Measurements from ENCODE around the gene ENPP5.
"Not testable (repeated sequence)": the region's sequence is repeated elsewhere in the genome, so short reads cannot be mapped to it uniquely, and the experiment has no call there.

Gene ENPP5

GRCh38 chr6:46144270-46144669 is 26.5 kb downstream of the ENPP5 start:
- no peaks in the 10 kb centered on the region for H3K36me3 Mint-ChIP-seq (ENCODE audit: low read depth)
- H3K27ac Mint-ChIP-seq = no peak overlapping the region
- intact Hi-C loops (cut with micrococcal nuclease) = no loop called here

DNA sequence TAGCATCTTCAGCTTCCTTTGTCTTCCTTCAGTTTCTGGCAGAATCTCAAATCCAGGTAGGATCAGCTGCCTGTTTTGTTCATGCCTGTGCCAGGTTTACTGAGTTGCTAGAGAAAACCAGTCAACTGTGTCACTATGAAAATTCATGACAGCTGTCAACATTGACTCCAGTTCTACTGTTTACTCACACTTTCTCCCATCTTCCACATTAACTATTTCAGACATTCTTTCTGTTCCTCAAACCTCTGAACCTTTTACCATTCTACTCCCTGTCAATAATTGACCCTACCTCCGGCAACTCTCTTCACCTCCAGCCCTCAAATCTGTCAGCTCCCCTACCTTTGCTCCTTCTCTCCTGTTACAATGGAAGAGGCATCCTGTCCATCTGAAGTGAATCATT is 32.5 kb downstream of the ENPP5 start:
- Mint-ChIP-seq H3K9me3 (no peaks in the 10 kb centered on the region), H3K4me3 (no peak overlapping the region), H3K27ac (no peak overlapping the region), H3K4me1 (ENCODE audit: low read depth) (peaks cover 12% of the 10 kb centered on the region), H3K27me3 (no peaks in the 10 kb centered on the region), H3K36me3 (ENCODE audit: low read depth) (no peaks in the 10 kb centered on the region)
- intact Hi-C loops (cut with micrococcal nuclease) = no loop called here

More at GRCh38 chr6:46144270-46144669, 26.5 kb downstream of the ENPP5 start:
- H3K27me3 Mint-ChIP-seq = no peaks in the 10 kb centered on the region
- H3K4me1 Mint-ChIP-seq (ENCODE audit: low read depth) = no peaks in the 10 kb centered on the region
- no peaks in the 10 kb centered on the region for H3K9me3 Mint-ChIP-seq
- H3K4me3 Mint-ChIP-seq = no peak overlapping the region

DNA sequence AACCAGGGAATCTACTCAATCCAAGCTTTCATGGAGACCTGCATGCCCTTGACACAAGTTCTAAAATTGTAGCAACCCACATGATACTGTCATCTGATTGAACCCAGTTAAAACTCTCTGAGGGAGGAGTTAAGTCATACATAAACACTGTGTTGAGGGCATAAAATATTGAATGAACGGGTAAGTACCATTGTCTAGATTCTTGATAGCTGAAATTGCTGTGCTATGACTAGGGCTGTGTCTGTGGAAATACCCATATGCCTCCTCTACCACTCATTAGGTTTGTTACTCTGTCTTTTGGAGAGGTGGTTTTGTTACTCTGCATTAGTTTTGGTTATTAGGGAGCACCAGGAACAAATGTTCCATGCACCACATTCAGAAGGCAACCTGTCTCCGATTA is 33.4 kb downstream of the ENPP5 start:
- Mint-ChIP-seq H3K27me3 (no peaks in the 10 kb centered on the region), H3K27ac (no peak overlapping the region), H3K4me1 (ENCODE audit: low read depth) (peaks cover 18% of the 10 kb centered on the region), H3K9me3 (no peaks in the 10 kb centered on the region), H3K36me3 (ENCODE audit: low read depth) (no peaks in the 10 kb centered on the region), H3K4me3 (no peak overlapping the region)
- intact Hi-C loops (cut with micrococcal nuclease) = no loop called here

DNA sequence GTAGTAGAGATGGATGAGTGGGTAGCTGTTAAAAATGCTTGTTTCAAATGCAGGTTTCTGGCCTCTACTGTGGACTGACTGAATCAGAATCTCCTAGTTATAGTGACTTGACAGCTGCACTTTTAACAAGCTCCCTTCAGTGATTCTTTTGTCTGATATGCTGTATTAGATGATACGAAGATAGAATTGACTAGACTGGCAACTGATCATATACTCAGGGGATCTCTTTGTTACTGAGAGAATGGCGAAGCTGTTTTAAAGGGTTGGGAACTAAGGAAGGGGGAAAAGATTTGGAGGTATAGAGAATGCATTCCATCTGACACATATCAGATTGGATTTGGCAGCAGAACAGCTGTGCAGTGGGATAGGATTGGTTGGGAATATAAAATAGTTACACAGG is 33.9 kb downstream of the ENPP5 start:
- Mint-ChIP-seq H3K27ac (no peak overlapping the region), H3K9me3 (no peaks in the 10 kb centered on the region), H3K4me3 (no peak overlapping the region), H3K27me3 (no peaks in the 10 kb centered on the region), H3K4me1 (ENCODE audit: low read depth) (peaks cover 18% of the 10 kb centered on the region), H3K36me3 (ENCODE audit: low read depth) (no peaks in the 10 kb centered on the region)
- intact Hi-C loops (cut with micrococcal nuclease) = no loop called here

GRCh38 chr6:46135176-46135575 is 35.6 kb downstream of the ENPP5 start:
- Mint-ChIP-seq H3K27me3 (peaks cover under 1% of the 10 kb centered on the region), H3K27ac (no peak overlapping the region), H3K4me1 (ENCODE audit: low read depth) (peaks cover 22% of the 10 kb centered on the region), H3K4me3 (no peak overlapping the region), H3K36me3 (ENCODE audit: low read depth) (peaks cover 2% of the 10 kb centered on the region), H3K9me3 (no peaks in the 10 kb centered on the region)
- intact Hi-C loops (cut with micrococcal nuclease) = no loop called here

GRCh38 chr6:46134216-46134615 is 36.6 kb downstream of the ENPP5 start:
- Mint-ChIP-seq H3K36me3 (ENCODE audit: low read depth) (peaks cover 8% of the 10 kb centered on the region), H3K4me1 (ENCODE audit: low read depth) (peaks cover 30% of the 10 kb centered on the region), H3K4me3 (no peak overlapping the region), H3K27me3 (peaks cover 7% of the 10 kb centered on the region), H3K9me3 (no peaks in the 10 kb centered on the region), H3K27ac (no peak overlapping the region)
- intact Hi-C loops (cut with micrococcal nuclease) = no loop called here

DNA sequence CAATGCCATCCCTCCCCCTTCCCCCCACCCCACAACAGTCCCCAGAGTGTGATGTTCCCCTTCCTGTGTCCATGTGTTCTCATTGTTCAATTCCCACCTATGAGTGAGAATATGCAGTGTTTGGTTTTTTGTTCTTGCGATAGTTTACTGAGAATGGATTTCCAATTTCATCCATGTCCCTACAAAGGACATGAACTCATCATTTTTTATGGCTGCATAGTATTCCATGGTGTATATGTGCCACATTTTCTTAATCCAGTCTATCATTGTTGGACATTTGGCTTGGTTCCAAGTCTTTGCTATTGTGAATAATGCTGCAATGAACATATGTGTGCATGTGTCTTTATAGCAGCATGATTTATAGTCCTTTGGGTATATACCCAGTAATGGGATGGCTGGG is 39.5 kb downstream of the ENPP5 start:
- H3K36me3 Mint-ChIP-seq (ENCODE audit: low read depth); H3K4me3 Mint-ChIP-seq; intact Hi-C loops (cut with micrococcal nuclease); H3K27ac Mint-ChIP-seq; H3K9me3 Mint-ChIP-seq; H3K27me3 Mint-ChIP-seq: not testable (repeated sequence)
- peaks cover 31% of the 10 kb centered on the region for H3K4me1 Mint-ChIP-seq (ENCODE audit: low read depth)

DNA sequence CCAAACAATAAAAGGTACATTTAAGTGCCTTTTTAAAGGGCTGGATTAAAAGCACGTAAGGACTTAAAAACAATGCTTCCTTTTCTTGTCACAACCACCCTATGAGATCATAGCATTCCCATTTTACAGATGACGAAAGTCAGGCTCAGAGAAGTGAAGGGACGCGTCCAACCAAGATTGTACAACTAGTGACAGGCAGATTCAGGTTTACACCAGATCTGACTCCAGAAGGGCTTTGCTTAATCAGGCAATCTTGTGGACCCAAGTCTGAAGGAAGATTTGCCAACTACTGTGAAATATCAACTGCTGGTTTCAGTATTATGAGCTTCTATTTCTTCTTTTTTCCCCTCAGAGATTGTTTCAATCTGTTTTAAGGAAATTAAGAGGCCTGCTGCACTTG is 40.1 kb downstream of the ENPP5 start:
- Mint-ChIP-seq H3K27ac (peak overlapping the region; percentile 93), H3K4me1 (ENCODE audit: low read depth) (peaks cover 31% of the 10 kb centered on the region), H3K36me3 (ENCODE audit: low read depth) (peaks cover 8% of the 10 kb centered on the region), H3K4me3 (peak overlapping the region; percentile 90), H3K27me3 (peaks cover 7% of the 10 kb centered on the region), H3K9me3 (no peaks in the 10 kb centered on the region)
- intact Hi-C loops (cut with micrococcal nuclease) = no loop called here

DNA sequence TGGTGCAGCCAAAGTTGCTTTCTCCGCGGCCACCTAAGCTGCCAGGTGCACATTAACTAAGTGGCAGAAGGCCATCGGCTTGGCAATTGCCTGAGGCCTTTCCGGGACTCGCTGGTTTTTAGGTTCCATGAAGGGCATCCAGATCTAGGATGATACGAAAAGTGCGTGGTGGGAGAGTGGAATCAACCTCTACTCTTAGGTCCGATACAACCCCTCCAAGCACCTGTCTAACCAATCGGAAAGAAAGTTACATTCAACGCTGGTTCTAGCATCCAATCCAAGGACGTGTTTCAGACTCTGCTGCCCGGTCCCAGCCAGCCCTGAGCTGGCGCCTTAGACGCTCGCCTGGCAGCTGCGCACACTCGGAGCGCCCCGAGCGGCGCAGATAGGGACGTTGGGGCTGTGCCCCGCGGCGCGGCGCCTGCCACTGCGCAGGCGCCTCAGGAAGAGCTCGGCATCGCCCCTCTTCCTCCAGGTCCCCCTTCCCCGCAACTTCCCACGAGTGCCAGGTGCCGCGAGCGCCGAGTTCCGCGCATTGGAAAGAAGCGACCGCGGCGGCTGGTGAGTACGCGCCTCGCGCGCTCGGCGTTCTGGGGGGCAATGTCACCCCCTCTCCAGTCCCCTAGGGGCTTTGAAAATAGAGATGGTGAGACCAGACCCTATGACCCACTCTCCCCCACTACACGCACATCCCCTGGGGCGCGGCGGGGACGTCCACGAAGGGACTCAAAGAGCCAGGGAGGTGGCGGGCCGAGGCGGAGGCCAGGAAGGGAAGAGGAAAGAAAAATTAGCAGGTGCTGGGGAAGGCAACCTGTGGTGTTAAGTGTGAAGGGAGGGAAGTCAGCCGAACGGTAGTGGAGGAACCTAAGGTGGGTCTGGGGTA is 40.9 kb downstream of the ENPP5 start, which contains the start of gene ENPP4:
Gene ENPP4 (plus strand): TSS at position 361 of the 883 bp plus-strand sequence. CDS start 9,595 bp downstream, outside the sequence.
- intact Hi-C loops (cut with micrococcal nuclease) = no loop called here
- peak within 1 kb of the TSS; percentile 93 for H3K27ac Mint-ChIP-seq
- peaks cover 7% of the 10 kb centered on the region for H3K27me3 Mint-ChIP-seq
- H3K9me3 Mint-ChIP-seq = no peaks in the 10 kb centered on the region
- H3K4me1 Mint-ChIP-seq (ENCODE audit: low read depth) = peaks cover 31% of the 10 kb centered on the region
- H3K4me3 Mint-ChIP-seq = peak within 1 kb of the TSS; percentile 90
- H3K36me3 Mint-ChIP-seq (ENCODE audit: low read depth) = peaks cover 8% of the 10 kb centered on the region

DNA sequence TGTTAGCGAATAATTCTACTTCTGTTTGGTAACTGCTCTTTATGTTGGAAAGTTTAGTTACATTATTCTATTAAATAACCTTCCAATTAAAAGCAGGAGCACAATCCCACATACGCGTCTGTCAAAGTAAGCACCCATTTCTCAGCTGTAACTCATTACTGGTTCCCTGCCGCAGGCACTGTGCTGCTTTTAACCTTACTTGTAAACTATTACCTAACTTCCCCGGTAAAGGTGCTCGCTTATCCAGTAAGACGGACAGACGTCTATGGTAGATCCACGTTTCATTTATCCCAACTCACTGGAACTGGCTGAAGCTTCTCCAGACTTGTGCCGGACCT is 41.5 kb downstream of the ENPP5 start:
- peaks cover 29% of the 10 kb centered on the region for H3K4me1 Mint-ChIP-seq (ENCODE audit: low read depth)
- no peaks in the 10 kb centered on the region for H3K9me3 Mint-ChIP-seq
- H3K36me3 Mint-ChIP-seq (ENCODE audit: low read depth) = peaks cover 8% of the 10 kb centered on the region
- intact Hi-C loops (cut with micrococcal nuclease) = no loop called here
- peak overlapping the region; percentile 90 for H3K4me3 Mint-ChIP-seq
- H3K27ac Mint-ChIP-seq = peak overlapping the region; percentile 93
- peaks cover 7% of the 10 kb centered on the region for H3K27me3 Mint-ChIP-seq

DNA sequence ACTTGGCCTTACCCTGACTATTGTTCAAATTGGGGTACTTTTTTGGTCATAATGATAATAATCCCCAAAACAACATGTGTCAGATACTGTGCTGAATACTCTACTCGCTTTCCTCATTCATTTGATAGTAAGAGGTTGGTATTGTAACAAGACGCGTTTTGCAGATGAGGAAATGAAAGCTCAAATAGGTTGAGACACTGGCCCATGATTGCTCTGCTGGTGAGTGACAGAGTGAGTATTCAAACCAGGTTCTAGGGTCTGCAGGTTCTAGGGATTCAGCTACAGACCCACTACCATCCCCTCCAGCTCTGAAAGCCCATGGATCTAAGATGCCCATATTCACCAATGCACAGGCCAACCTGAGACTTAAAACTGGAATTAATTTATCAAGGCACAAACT is 42.3 kb downstream of the ENPP5 start:
- Mint-ChIP-seq H3K4me3 (no peak overlapping the region), H3K4me1 (ENCODE audit: low read depth) (peaks cover 25% of the 10 kb centered on the region), H3K36me3 (ENCODE audit: low read depth) (peaks cover 8% of the 10 kb centered on the region), H3K27ac (no peak overlapping the region), H3K27me3 (peaks cover 7% of the 10 kb centered on the region), H3K9me3 (no peaks in the 10 kb centered on the region)
- intact Hi-C loops (cut with micrococcal nuclease) = no loop called here

- H3K4me3 Mint-ChIP-seq; H3K9me3 Mint-ChIP-seq; intact Hi-C loops (cut with micrococcal nuclease); H3K27ac Mint-ChIP-seq; H3K27me3 Mint-ChIP-seq; H3K4me1 Mint-ChIP-seq (ENCODE audit: low read depth); H3K36me3 Mint-ChIP-seq (ENCODE audit: low read depth): not testable (repeated sequence)
Measured at GRCh38 chr6:46119679-46120078, 51.1 kb downstream of the ENPP5 start.

DNA sequence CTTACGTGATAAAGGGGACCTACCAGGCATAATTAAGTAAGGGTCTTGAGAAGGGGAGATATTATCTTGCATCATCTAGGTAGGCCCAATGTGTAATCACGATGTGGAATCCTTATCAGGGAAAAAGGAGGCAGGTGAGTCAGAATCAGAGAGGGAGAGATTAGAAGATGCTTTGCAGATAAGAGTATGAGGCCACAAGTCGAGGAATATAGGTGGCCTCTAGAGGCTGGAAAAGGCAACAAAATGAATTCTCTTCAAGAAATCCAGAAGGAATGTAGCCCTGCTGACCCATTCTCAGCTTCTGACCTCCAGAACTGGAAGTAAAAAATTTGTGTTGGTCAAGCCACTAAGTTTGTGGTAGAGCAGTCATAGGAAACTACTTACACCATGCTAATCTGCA is 51.9 kb downstream of the ENPP5 start:
- Mint-ChIP-seq H3K9me3 (no peaks in the 10 kb centered on the region), H3K27ac (no peak overlapping the region), H3K36me3 (ENCODE audit: low read depth) (no peaks in the 10 kb centered on the region), H3K4me1 (ENCODE audit: low read depth) (no peaks in the 10 kb centered on the region), H3K27me3 (no peaks in the 10 kb centered on the region), H3K4me3 (no peak overlapping the region)
- intact Hi-C loops (cut with micrococcal nuclease) = no loop called here

DNA sequence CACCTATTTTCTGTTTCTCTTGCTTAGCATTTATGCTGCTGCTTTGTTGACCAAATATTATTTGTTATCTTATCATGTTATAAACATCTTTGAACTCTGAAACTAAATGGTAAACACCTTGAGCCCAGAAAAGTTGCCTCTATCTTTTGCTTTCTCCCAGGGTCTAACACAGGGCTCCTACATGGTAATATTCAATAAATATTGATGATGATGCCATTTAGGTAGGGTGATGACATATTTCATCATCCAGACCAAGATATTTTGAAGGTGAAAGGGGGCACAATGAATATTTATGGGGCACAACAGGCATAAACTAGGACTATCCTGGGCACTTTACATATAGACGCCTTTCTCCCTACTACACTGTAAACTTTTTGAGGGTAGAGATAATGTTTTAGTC is 52.6 kb downstream of the ENPP5 start:
- no peaks in the 10 kb centered on the region for H3K36me3 Mint-ChIP-seq (ENCODE audit: low read depth)
- intact Hi-C loops (cut with micrococcal nuclease) = no loop called here
- no peaks in the 10 kb centered on the region for H3K4me1 Mint-ChIP-seq (ENCODE audit: low read depth)
- no peak overlapping the region for H3K4me3 Mint-ChIP-seq
- H3K27ac Mint-ChIP-seq = no peak overlapping the region
- no peaks in the 10 kb centered on the region for H3K27me3 Mint-ChIP-seq
- H3K9me3 Mint-ChIP-seq = no peaks in the 10 kb centered on the region

DNA sequence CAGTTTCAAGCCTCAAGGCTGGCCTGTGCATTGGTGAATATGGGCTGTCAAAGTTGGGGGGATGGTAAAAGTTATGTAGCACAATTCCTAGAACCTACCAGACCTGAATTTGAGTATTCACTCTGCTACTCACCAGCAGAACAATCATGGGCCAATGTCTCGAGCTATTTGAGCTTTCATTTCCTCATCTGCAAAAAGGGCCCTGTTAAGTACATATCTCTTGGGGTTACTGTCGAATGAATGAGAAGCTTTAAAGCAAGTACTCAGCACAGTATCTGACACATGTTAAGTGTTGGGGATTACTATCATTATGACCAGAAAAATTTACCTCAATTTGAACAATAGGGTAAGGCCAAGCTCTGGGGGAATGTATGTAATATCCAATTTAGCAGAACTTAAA is 54.5 kb downstream of the ENPP5 start:
- H3K9me3 Mint-ChIP-seq = peaks cover 13% of the 10 kb centered on the region
- H3K27ac Mint-ChIP-seq = no peak overlapping the region
- no peaks in the 10 kb centered on the region for H3K4me1 Mint-ChIP-seq (ENCODE audit: low read depth)
- H3K27me3 Mint-ChIP-seq = no peaks in the 10 kb centered on the region
- intact Hi-C loops (cut with micrococcal nuclease) = no loop called here
- no peaks in the 10 kb centered on the region for H3K36me3 Mint-ChIP-seq (ENCODE audit: low read depth)
- no peak overlapping the region for H3K4me3 Mint-ChIP-seq

Measured in dendritic cell treated with granulocyte-macrophage colony-stimulating factor and Interleukin-4, amounts not matched to agents 40 ng/mL and 50 ng/mL, for 4 days (primary cell).